H9 (cell line): ENCODE results near the gene NEMP1. TPM values are rescaled to one million over a fixed set of nuclear protein-coding genes. Genes with fewer than 3 reads are reported as not detected.
A peak's percentile ranks its signal among the peaks of the same experiment; 100 is the strongest.

Experiments
- DNase-seq: peaks from one replicate; pipeline ENCODE4 v3.0.0-alpha.2; 2017
- H2AFZ ChIP-seq: one replicate; pipeline ENCODE4 v1.6.1; 2013; ENCODE audit warnings: mild to moderate bottlenecking, low read length, control low read depth, moderate library complexity
- H2AK5ac ChIP-seq: 2 replicates; pipeline ENCODE4 v1.6.1; 2013; ENCODE audit warnings: low read length, control low read depth, mixed read lengths; ENCODE audit not compliant: insufficient read length
- H2BK120ac ChIP-seq: one replicate; pipeline ENCODE4 v1.6.1; 2013; ENCODE audit warnings: low read depth, mild to moderate bottlenecking, low read length, control low read depth, inconsistent platforms; ENCODE audit not compliant: poor library complexity, severe bottlenecking
- H2BK12ac ChIP-seq: 2 replicates; pipeline ENCODE4 v1.6.1; 2013; ENCODE audit warnings: low read length, control low read depth, mixed read lengths, low read depth; ENCODE audit not compliant: insufficient read length
- H2BK15ac ChIP-seq: 2 replicates; pipeline ENCODE4 v1.6.1; 2013; ENCODE audit warnings: low read depth, low read length, control low read depth
- H2BK20ac ChIP-seq: one replicate; pipeline ENCODE4 v1.6.1; 2013; ENCODE audit warnings: low read depth, mild to moderate bottlenecking, low read length, control low read depth, inconsistent platforms; ENCODE audit not compliant: poor library complexity, severe bottlenecking
- H2BK5ac ChIP-seq: 2 replicates; pipeline ENCODE4 v1.6.1; 2013; ENCODE audit warnings: low read length, control low read depth, mixed read lengths; ENCODE audit not compliant: insufficient read length
- H3K14ac ChIP-seq: 2 replicates; pipeline ENCODE4 v1.6.1; 2013; ENCODE audit warnings: low read length, control low read depth; ENCODE audit not compliant: insufficient read depth
- H3K18ac ChIP-seq: 2 replicates; pipeline ENCODE4 v1.6.1; 2013; ENCODE audit warnings: low read depth, mild to moderate bottlenecking, mixed read lengths, low read length, control low read depth; ENCODE audit not compliant: insufficient read length
- H3K23ac ChIP-seq: 2 replicates; pipeline ENCODE4 v1.6.1; 2013; ENCODE audit warnings: low read length, control low read depth, mixed read lengths, low read depth; ENCODE audit not compliant: insufficient read length
- H3K23me2 ChIP-seq: 2 replicates; pipeline ENCODE4 v1.6.1; 2013; ENCODE audit warnings: low read depth, mild to moderate bottlenecking, mixed read lengths, low read length, control low read depth; ENCODE audit not compliant: insufficient read length, poor library complexity, severe bottlenecking
- H3K27ac ChIP-seq: 2 replicates; pipeline ENCODE4 v1.5.1; 2013; ENCODE audit warnings: low read length, control low read depth, mixed read lengths, low read depth; ENCODE audit not compliant: insufficient read length
- H3K27me3 ChIP-seq: 2 replicates; pipeline ENCODE4 v1.6.1; 2013; ENCODE audit warnings: low read length, control low read depth, inconsistent platforms; ENCODE audit not compliant: insufficient read depth
- H3K4ac ChIP-seq: 2 replicates; pipeline ENCODE4 v1.6.1; 2013; ENCODE audit warnings: low read depth, mild to moderate bottlenecking, control low read depth, inconsistent platforms, low read length, moderate library complexity
- H3K4me1 ChIP-seq: 2 replicates; pipeline ENCODE4 v1.6.1; 2013; ENCODE audit warnings: low read length, control low read depth, inconsistent platforms; ENCODE audit not compliant: insufficient read depth
- H3K4me2 ChIP-seq: 2 replicates; pipeline ENCODE4 v1.6.1; 2013; ENCODE audit warnings: low read length, control low read depth, mixed read lengths; ENCODE audit not compliant: insufficient read length, insufficient read depth
- H3K56ac ChIP-seq: 2 replicates; pipeline ENCODE4 v1.6.1; 2013; ENCODE audit warnings: low read depth, mild to moderate bottlenecking, mixed read lengths, low read length, control low read depth; ENCODE audit not compliant: insufficient read length
- H3K79me1 ChIP-seq: 2 replicates; pipeline ENCODE4 v1.6.1; 2013; ENCODE audit warnings: low read depth, mild to moderate bottlenecking, moderate library complexity, low read length, control low read depth, inconsistent platforms; ENCODE audit not compliant: insufficient read depth, poor library complexity, severe bottlenecking
- H3K79me2 ChIP-seq: 2 replicates; pipeline ENCODE4 v1.6.1; 2013; ENCODE audit warnings: low read length, control low read depth, inconsistent platforms; ENCODE audit not compliant: insufficient read depth
- H3K9ac ChIP-seq: 2 replicates; pipeline ENCODE4 v1.6.1; 2013; ENCODE audit warnings: low read length, control low read depth, mixed read lengths; ENCODE audit not compliant: insufficient read length; ENCODE audit errors: extremely low read depth
- H3K9me3 ChIP-seq: one replicate; pipeline ENCODE4 v1.6.1; 2013; ENCODE audit warnings: low read depth, low read length, inconsistent platforms; ENCODE audit not compliant: control insufficient read depth
- H3T11ph ChIP-seq: one replicate; pipeline ENCODE4 v1.6.1; 2013; ENCODE audit warnings: mild to moderate bottlenecking, low read length, control low read depth, inconsistent platforms
- H4K20me1 ChIP-seq: one replicate; pipeline ENCODE4 v1.6.1; 2013; ENCODE audit not compliant: control insufficient read depth, insufficient read length, insufficient read depth
- H4K5ac ChIP-seq: 2 replicates; pipeline ENCODE4 v1.6.1; 2013; ENCODE audit warnings: low read depth, mild to moderate bottlenecking, mixed read lengths, low read length, control low read depth; ENCODE audit not compliant: insufficient read length
- H4K8ac ChIP-seq: replicated peaks from 2 replicates; pipeline ENCODE4 v1.6.1; 2013; ENCODE audit warnings: low read length, control low read depth, mixed read lengths, low read depth; ENCODE audit not compliant: insufficient read length
- H4K91ac ChIP-seq: 2 replicates; pipeline ENCODE4 v1.6.1; 2013; ENCODE audit warnings: low read depth, mild to moderate bottlenecking, moderate library complexity, mixed read lengths, low read length, control low read depth; ENCODE audit not compliant: insufficient read length
- H3K27ac Mint-ChIP-seq, 3 experiments: 2 replicates in 2 of 3; 3 replicates in 1 of 3; pipeline ENCODE4 v1.8.0; 2020 to 2021; ENCODE audit warnings: mixed read lengths in 3 of 3, mild to moderate bottlenecking in 1 of 3, moderate library complexity in 1 of 3
- H3K27me3 Mint-ChIP-seq: 2 replicates; pipeline ENCODE4 v1.8.0; 2021; ENCODE audit warnings: low read depth, mild to moderate bottlenecking, moderate library complexity, mixed read lengths
- H3K36me3 Mint-ChIP-seq, 3 experiments: 2 replicates in 2 of 3; 3 replicates in 1 of 3; pipeline ENCODE4 v1.8.0; 2020 to 2021; ENCODE audit warnings: low read depth in 3 of 3, mixed read lengths in 3 of 3; ENCODE audit not compliant: insufficient read depth in 1 of 3
- H3K4me1 Mint-ChIP-seq, 2 experiments: 2 replicates each; pipeline ENCODE4 v1.8.0; 2020; ENCODE audit warnings: mixed read lengths in 2 of 2
- H3K4me3 Mint-ChIP-seq, 2 experiments: 2 replicates in 1 of 2; 3 replicates in 1 of 2; pipeline ENCODE4 v1.8.0; 2020 to 2021; ENCODE audit warnings: mild to moderate bottlenecking in 2 of 2, mixed read lengths in 2 of 2, moderate library complexity in 1 of 2
- H3K9me3 Mint-ChIP-seq, 2 experiments: 2 replicates in 1 of 2; 3 replicates in 1 of 2; pipeline ENCODE4 v1.8.0; 2020; ENCODE audit warnings: mild to moderate bottlenecking in 2 of 2, mixed read lengths in 2 of 2, moderate library complexity in 1 of 2
- total RNA-seq: library from RNA; stranded (reverse); gene quantifications from 2 replicates; pipeline ENCODE4 v1.2.1, GENCODE V29; 2021
- TF ChIP-seq, protein P1 (sequence below): fragments of 200-600 bp; sonication (generic); conservative IDR thresholded peaks from 3 replicates; pipeline ENCODE4 v1.8.0; 2021; ENCODE audit warnings: antibody characterized with exemption, mild to moderate bottlenecking

The NEMP1 gene
- total RNA-seq, 1 experiment from 2014 or later = 50.1 TPM

DNA sequence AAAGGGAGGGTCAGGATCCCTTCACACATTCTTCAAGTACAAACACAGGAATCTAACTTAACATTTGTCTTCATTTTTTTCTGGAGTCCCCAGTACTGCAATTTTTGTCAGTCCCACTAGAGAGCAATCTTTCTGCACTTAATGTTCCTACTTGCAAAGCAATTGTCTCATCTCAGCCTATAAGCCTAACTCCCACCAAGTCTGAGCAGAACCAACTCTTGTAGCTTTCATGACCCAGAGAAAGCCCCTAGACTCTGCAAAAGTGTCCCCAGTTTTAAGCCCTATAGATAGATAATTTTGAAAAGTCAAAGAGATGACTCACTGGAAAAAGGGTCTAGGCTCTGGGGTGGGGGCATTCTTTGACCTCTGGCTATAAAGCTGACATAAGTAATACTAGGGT, 70.4 kb downstream of the NEMP1 start:
- H3K9me3 ChIP-seq = no peaks in the 10 kb centered on the region
- no peak overlapping the region for H3K14ac ChIP-seq
- no peak overlapping the region for H4K8ac ChIP-seq
- Mint-ChIP-seq H3K36me3 (peaks cover 14 to 20% (median 14%) of the 10 kb centered on the region in 3 experiments; a peak in 6 of 7 replicates), H3K4me1 (peaks cover 48 to 65% of the 10 kb centered on the region in 2 experiments), H3K4me3 (no peak overlapping the region), H3K27ac (no peak overlapping the region), H3K9me3 (no peaks in the 10 kb centered on the region), H3K27me3 (peaks cover 3% of the 10 kb centered on the region)
- no peak overlapping the region for H2BK15ac ChIP-seq
- no peak overlapping the region for H2AFZ ChIP-seq
- no peaks in the 10 kb centered on the region; the same call in 1 of the 2 replicates for H3K79me2 ChIP-seq
- no peaks in the 10 kb centered on the region for H3K23me2 ChIP-seq
- H3K79me1 ChIP-seq = peaks cover 5% of the 10 kb centered on the region
- no peak overlapping the region for H3K27ac ChIP-seq
- no peak overlapping the region for H2BK12ac ChIP-seq
- H3K4me1 ChIP-seq = peaks cover 13% of the 10 kb centered on the region; the same call in 1 of the 2 replicates
- no peak overlapping the region for H3K9ac ChIP-seq
- H4K20me1 ChIP-seq = no peaks in the 10 kb centered on the region
- no peak overlapping the region for H3T11ph ChIP-seq
- DNase-seq = no peak
- H2BK20ac ChIP-seq = no peak overlapping the region
- no peak overlapping the region for H2BK120ac ChIP-seq
- H3K56ac ChIP-seq = no peak overlapping the region
- H2BK5ac ChIP-seq = no peak overlapping the region
- no peaks in the 10 kb centered on the region; the same call in 1 of the 2 replicates for H3K27me3 ChIP-seq
- H3K23ac ChIP-seq = no peak overlapping the region
- no peak overlapping the region for H4K5ac ChIP-seq
- no peak overlapping the region for H3K4me2 ChIP-seq
- no peak overlapping the region for H4K91ac ChIP-seq
- H3K18ac ChIP-seq = no peak overlapping the region
- H2AK5ac ChIP-seq = no peak overlapping the region
- TF ChIP-seq, protein P1, sequence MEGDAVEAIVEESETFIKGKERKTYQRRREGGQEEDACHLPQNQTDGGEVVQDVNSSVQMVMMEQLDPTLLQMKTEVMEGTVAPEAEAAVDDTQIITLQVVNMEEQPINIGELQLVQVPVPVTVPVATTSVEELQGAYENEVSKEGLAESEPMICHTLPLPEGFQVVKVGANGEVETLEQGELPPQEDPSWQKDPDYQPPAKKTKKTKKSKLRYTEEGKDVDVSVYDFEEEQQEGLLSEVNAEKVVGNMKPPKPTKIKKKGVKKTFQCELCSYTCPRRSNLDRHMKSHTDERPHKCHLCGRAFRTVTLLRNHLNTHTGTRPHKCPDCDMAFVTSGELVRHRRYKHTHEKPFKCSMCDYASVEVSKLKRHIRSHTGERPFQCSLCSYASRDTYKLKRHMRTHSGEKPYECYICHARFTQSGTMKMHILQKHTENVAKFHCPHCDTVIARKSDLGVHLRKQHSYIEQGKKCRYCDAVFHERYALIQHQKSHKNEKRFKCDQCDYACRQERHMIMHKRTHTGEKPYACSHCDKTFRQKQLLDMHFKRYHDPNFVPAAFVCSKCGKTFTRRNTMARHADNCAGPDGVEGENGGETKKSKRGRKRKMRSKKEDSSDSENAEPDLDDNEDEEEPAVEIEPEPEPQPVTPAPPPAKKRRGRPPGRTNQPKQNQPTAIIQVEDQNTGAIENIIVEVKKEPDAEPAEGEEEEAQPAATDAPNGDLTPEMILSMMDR = peak; percentile 61
- H3K4ac ChIP-seq = no peak overlapping the region
